Measurements from ENCODE around the gene SLC24A4. TPM values are rescaled to one million over a fixed set of nuclear protein-coding genes. Genes with fewer than 3 reads are reported as not detected.

SLC24A4 gene
- total RNA-seq, 1 experiment from 2014 or later: not detected

- no peak for ATAC-seq
- H3K27ac ChIP-seq (ENCODE audit: low read depth, low read length): no peak overlapping the region
- DNase-seq (ENCODE audit: low read depth, low spot score): no peak
- ChIA-PET RAD21 (ENCODE audit: low non-redundant PET in 1 of 2, low total read pairs in 2 of 2, uncharacterized antibody in 2 of 2, unreplicated experiment in 2 of 2) (no interaction called here), POLR2A (no interaction called here), CTCF (no interaction called here)
- H3K4me1 ChIP-seq (ENCODE audit: control insufficient read depth in 1 of 2, insufficient read depth in 2 of 2, low read length in 2 of 2): no peaks in the 10 kb centered on the region
- H3K4me2 ChIP-seq (ENCODE audit: low read length): no peak overlapping the region
- H4K20me1 ChIP-seq (ENCODE audit: insufficient read depth): no peaks in the 10 kb centered on the region
- no peak overlapping the region for H3K9ac ChIP-seq (ENCODE audit: low read length)
- no peak overlapping the region for H2AFZ ChIP-seq (ENCODE audit: low read depth, low read length, poor library complexity, severe bottlenecking)
- no TSS peak for BruUV-seq (replicated peaks)
- H3K79me2 ChIP-seq (ENCODE audit: insufficient read depth, low read length): no peaks in the 10 kb centered on the region
- TF ChIP-seq POLR2A (IDR thresholded peaks at IDR 0.05; ENCODE audit: borderline replicate concordance, extremely low read depth, insufficient read depth, insufficient read length) (no peak), ZBTB33 (IDR thresholded peaks at IDR 0.05; ENCODE audit: extremely low read depth, insufficient replicate concordance, low read length) (no peak), ATF3 (IDR thresholded peaks at IDR 0.05) (no peak), SRF (IDR thresholded peaks at IDR 0.05; ENCODE audit: low read depth) (no peak), SIN3A (IDR thresholded peaks at IDR 0.05; ENCODE audit: low read depth) (no peak), RAD21 (IDR thresholded peaks at IDR 0.05; ENCODE audit: low read depth) (no peak), ZNF274 (IDR thresholded peaks at IDR 0.05; ENCODE audit: low read depth, low read length) (no peak), TCF7L2 (IDR thresholded peaks at IDR 0.05; ENCODE audit: borderline replicate concordance, extremely low read depth, insufficient read depth, insufficient read length) (no peak), EGR1 (IDR thresholded peaks at IDR 0.05; ENCODE audit: low read depth) (no peak), CTCF (IDR thresholded peaks at IDR 0.05 in 2 of 3, conservative IDR thresholded peaks at IDR 0.05 in 1 of 3; ENCODE audit: borderline replicate concordance in 1 of 3, insufficient read depth in 1 of 3, low read depth in 2 of 3, low read length in 2 of 3) (no peak)
- H3K9me2 ChIP-seq (ENCODE audit: insufficient read depth): no peaks in the 10 kb centered on the region
- H3K9me3 ChIP-seq (ENCODE audit: control insufficient read depth in 1 of 2, insufficient read depth in 1 of 2, low read depth in 1 of 2, low read length in 2 of 2): no peaks in the 10 kb centered on the region
- H3K4me3 ChIP-seq (replicated peaks in 1 of 2; ENCODE audit: low read depth in 1 of 2, low read length in 2 of 2): no peak overlapping the region
- H3K27me3 ChIP-seq (ENCODE audit: insufficient read depth, low read length): no peaks in the 10 kb centered on the region; the same call in 1 of the 2 replicates
- H3K36me3 ChIP-seq (ENCODE audit: control insufficient read depth in 1 of 2, insufficient read depth in 2 of 2, low read length in 2 of 2): no peaks in the 10 kb centered on the region
- intact Hi-C loops (cut with micrococcal nuclease): no loop called here
These were observed 61.6 kb downstream of the SLC24A4 start for GRCh38 chr14:92384461-92385133.
